Activated CD8-positive, alpha-beta memory T cell treated with anti-CD3 and anti-CD28 coated beads for 36 hours (primary cell): Measurements from ENCODE around the gene TTYH1. TPM values are rescaled to one million over a fixed set of nuclear protein-coding genes. Genes with fewer than 3 reads are reported as not detected.
"Not testable (repeated sequence)": the region's sequence is repeated elsewhere in the genome, so short reads cannot be mapped to it uniquely, and the experiment has no call there.

Experiments used
- CTCF ChIA-PET: fragments of 350-600 bp; sonication (Branson Sonifier 250); formaldehyde crosslinking; loops from one replicate; lab custom pipeline; 2021; ENCODE audit warnings: antibody characterized with exemption; lab: Charles Lee
- POLR2A ChIA-PET: fragments of 350-600 bp; sonication (Branson Sonifier 250); formaldehyde crosslinking; loops from one replicate; lab custom pipeline; 2021; ENCODE audit warnings: antibody characterized with exemption; lab: Charles Lee
- total RNA-seq, 2 experiments: library from RNA; stranded (reverse); gene quantifications; one replicate each; pipeline ENCODE4 v1.2.3, GENCODE V29; 2021

TTYH1 gene
- under 1 TPM in 1 of 2 experiments, not detected in 1; 0.21 TPM for total RNA-seq

GRCh38 chr19:54415208-54415900 is at the start of gene TTYH1:
TSS of gene TTYH1 (plus strand) at chr19:54415464. CDS start at chr19:54415553, 89 bp downstream.
- ChIA-PET CTCF (interaction anchor here (0.5 to 1.3 kb wide), 3 partner anchors 21 to 67 kb away, joined by 3 to 4 read pairs (median 3); no protein-coding TSS in a partner anchor), POLR2A (interaction anchor here (1.3 kb wide), 1 partner anchor 18 kb away, joined by 4 read pairs; no protein-coding TSS in a partner anchor)

- POLR2A ChIA-PET, result interaction anchor here (1.4 kb wide), 1 partner anchor 23 kb away, joined by 5 read pairs; no protein-coding TSS in a partner anchor
- CTCF ChIA-PET, result interaction anchor here (0.6 kb wide), 1 partner anchor 966 kb away, joined by 4 read pairs; no protein-coding TSS in a partner anchor
Observed at GRCh38 chr19:54365798-54366197, 49.5 kb upstream of the TTYH1 start.

GRCh38 chr19:54366811-54367210 is 48.5 kb upstream of the TTYH1 start:
- POLR2A ChIA-PET, result no interaction called here
- CTCF ChIA-PET, result no interaction called here

GRCh38 chr19:54369082-54369687 is 46.1 kb upstream of the TTYH1 start:
- CTCF ChIA-PET, result interaction anchor here (0.9 kb wide), 1 partner anchor 22 kb away, joined by 3 read pairs; no protein-coding TSS in a partner anchor
- POLR2A ChIA-PET, result no interaction called here

GRCh38 chr19:54369688-54370433 is 45.4 kb upstream of the TTYH1 start:
- CTCF ChIA-PET, POLR2A ChIA-PET: not testable (repeated sequence)

- CTCF ChIA-PET, POLR2A ChIA-PET: not testable (repeated sequence)
Observed at GRCh38 chr19:54370434-54370796, 44.8 kb upstream of the TTYH1 start.

- POLR2A ChIA-PET, result not testable (repeated sequence)
- CTCF ChIA-PET, result interaction anchor here (4.2 kb wide), 1 partner anchor 20 kb away, joined by 18 read pairs; no protein-coding TSS in a partner anchor
Observed at GRCh38 chr19:54371453-54371852, 43.8 kb upstream of the TTYH1 start.

GRCh38 chr19:54373781-54374631 is 41.3 kb upstream of the TTYH1 start:
- ChIA-PET CTCF (interaction anchor here (1.0 to 4.2 kb wide), 2 partner anchors 9 to 17 kb away, joined by 3 to 18 read pairs; partner anchors contain the start of gene LAIR1), POLR2A (no interaction called here)

GRCh38 chr19:54375181-54375938 is 39.9 kb upstream of the TTYH1 start:
- CTCF ChIA-PET, result interaction anchor here (4.2 kb wide), 1 partner anchor 16 kb away, joined by 18 read pairs; no protein-coding TSS in a partner anchor
- POLR2A ChIA-PET, result not testable (repeated sequence)

- CTCF ChIA-PET, result interaction anchor here (0.6 kb wide), 1 partner anchor 27 kb away, joined by 3 read pairs; no protein-coding TSS in a partner anchor
- POLR2A ChIA-PET, result interaction anchor here (0.6 kb wide), 1 partner anchor 181 kb away, joined by 3 read pairs; no protein-coding TSS in a partner anchor
Observed at GRCh38 chr19:54376610-54377285, 38.5 kb upstream of the TTYH1 start.

GRCh38 chr19:54379187-54379678 is 36.0 kb upstream of the TTYH1 start:
- ChIA-PET POLR2A (interaction anchor here (0.6 kb wide), 1 partner anchor 68 kb away, joined by 3 read pairs; no protein-coding TSS in a partner anchor), CTCF (interaction anchor here (0.8 to 1.5 kb wide), 5 partner anchors 9 to 191 kb away, joined by 3 to 8 read pairs (median 4); partner anchors contain the start of gene LILRB5)

- ChIA-PET POLR2A (no interaction called here), CTCF (no interaction called here)
Observed at GRCh38 chr19:54380897-54381296, 34.4 kb upstream of the TTYH1 start.

- POLR2A ChIA-PET, result not testable (repeated sequence)
- CTCF ChIA-PET, result interaction anchor here (0.6 to 1.8 kb wide), 3 partner anchors 9 to 183 kb away, joined by 3 to 7 read pairs (median 4); no protein-coding TSS in a partner anchor
Observed at GRCh38 chr19:54382041-54382440, 33.2 kb upstream of the TTYH1 start.

GRCh38 chr19:54383330-54383729 is 31.9 kb upstream of the TTYH1 start:
- POLR2A ChIA-PET, result no interaction called here
- CTCF ChIA-PET, result interaction anchor here (0.6 to 1.8 kb wide), 2 partner anchors 8 to 62 kb away, joined by 3 to 7 read pairs; no protein-coding TSS in a partner anchor

GRCh38 chr19:54387991-54388801 is 27.1 kb upstream of the TTYH1 start:
- POLR2A ChIA-PET, result interaction anchor here (0.8 to 1.5 kb wide), 2 partner anchors 23 to 54 kb away, joined by 3 to 5 read pairs; partner anchors contain the start of gene LAIR1
- CTCF ChIA-PET, result interaction anchor here (0.7 to 4.8 kb wide), 6 partner anchors 9 to 63 kb away, joined by 3 to 60 read pairs (median 3); partner anchors contain the start of gene LAIR1

GRCh38 chr19:54388802-54389139 is 26.5 kb upstream of the TTYH1 start:
- ChIA-PET POLR2A (interaction anchor here (0.8 to 1.5 kb wide), 2 partner anchors 24 to 55 kb away, joined by 3 to 5 read pairs; partner anchors contain the start of gene LAIR1), CTCF (interaction anchor here (0.7 to 4.8 kb wide), 6 partner anchors 10 to 64 kb away, joined by 3 to 60 read pairs (median 3); partner anchors contain the start of gene LAIR1)
